Raji (cell line): ENCODE results near the gene ZC3H18.
A peak's percentile ranks its signal among the peaks of the same experiment; 100 is the strongest.

Source experiments
- POLR2A ChIP-seq: IDR thresholded peaks from 2 replicates; pipeline ENCODE4 v1.6.1; 2011; ENCODE audit warnings: low read depth, low read length, control low read depth; ENCODE audit not compliant: insufficient read depth

The ZC3H18 gene

DNA sequence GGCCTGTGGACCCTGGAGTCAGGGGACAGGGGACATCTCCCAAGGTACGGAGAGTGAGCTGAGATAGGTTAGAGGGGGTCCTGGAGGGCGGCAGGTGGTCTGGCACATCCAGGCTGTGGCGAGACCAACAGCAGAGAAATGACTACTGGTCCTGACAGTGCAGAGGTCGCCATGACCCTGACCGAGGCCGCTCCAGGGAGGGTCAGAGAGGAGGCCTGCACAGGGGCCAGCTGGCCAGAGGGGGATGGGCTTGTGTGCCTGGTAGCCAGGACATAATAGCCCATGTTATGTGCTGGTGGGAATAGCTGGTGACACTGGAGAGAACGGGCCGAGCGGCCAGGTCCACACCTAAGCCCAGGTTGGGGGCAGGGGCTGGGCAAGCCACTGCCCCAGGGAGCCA is 40.6 kb upstream of the ZC3H18 start:
- no peak for TF ChIP-seq POLR2A

DNA sequence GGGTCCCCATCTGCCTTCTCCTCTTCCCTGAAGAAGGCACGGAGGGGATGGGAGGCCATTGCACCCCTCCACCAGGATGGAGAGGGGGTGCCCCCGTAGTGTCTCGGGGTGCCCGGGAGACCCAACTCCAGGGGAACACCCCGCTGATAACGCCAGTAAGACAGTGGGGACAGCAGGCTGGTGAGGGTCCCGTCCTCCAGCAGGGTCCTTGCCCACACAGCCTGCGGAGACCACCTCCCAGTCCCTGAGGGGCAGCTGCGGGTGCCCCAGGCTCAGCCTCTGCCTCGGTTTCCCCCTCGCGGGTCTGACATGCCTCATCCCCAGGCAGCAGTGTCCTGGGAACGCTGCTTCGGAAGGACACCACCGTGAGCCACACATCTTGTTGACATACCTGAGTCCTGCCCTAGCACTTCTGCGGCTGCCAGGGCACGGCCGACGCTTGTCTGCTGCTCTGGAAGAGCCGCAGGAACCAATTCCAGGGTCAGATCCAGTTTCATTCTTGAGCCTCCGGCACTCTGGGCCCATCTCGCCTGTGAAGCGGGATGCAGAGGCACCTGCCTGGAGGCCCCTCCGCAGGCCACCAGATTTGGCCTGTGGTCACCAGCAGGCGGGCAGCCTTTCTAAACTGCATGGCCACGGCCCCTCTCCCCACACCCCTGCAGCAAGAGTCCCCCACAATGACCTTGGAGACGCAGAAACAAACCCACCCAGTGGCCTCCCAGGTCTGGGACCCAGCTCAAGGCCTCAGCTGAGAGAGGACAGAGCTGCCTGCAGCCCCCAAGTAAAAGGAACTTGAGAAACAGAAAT is 39.9 kb upstream of the ZC3H18 start:
- no peak for TF ChIP-seq POLR2A

DNA sequence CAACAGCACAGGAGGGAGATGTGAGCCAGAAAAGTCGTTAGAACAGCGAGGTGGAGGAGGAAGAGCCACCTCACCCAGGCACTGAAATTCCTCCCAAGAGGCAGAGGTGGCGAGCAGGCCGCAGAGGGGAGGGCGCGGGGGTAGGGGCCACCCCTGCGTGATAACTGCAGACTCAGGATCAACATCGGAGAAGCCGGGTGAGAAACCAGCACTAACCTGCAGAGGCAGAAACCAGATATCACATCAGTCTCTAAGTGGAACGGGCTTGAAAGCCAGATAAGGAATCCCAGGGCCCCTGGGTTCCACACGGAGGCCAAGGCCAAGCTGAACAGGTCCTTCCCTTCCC is 39.4 kb upstream of the ZC3H18 start:
- no peak for TF ChIP-seq POLR2A

DNA sequence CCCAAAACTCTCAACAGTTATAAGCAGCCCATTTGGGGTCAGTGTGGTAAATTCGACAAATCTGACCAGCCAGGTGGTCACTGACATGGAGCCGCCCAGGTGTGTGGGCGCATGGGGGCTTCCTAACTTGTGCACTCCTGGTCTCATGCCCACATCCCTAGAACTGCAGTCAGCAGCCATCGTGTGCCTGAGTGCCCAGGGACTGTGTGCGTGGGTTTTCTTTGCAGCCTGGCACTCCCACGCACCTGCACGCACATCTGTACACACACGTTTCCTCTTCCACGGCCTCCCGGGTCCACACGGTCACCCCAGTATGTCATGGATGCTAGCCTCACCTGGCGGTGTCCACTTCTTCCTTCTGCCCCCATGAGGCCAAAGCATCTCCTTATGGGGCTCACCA is 38.9 kb upstream of the ZC3H18 start:
- no peak for TF ChIP-seq POLR2A

DNA sequence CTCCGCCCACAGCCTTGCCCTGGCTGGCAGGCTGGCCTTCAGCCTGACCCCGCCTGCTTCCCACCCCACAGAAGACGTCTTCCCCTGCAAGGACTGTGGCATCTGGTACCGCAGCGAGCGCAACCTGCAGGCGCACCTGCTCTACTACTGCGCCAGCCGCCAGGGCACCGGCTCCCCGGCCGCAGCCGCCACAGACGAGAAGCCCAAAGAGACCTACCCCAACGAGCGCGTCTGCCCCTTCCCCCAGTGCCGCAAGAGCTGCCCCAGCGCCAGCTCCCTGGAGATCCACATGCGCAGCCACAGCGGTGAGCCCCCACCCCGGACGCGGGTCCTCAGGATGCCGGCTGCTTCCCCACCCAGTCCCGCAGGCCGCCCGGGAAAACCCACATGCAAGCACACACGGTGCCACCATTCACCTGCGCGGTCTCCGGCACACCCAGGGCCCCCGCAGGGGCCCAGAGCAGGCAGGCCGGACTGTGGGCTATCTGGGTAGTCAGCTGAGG is 38.2 kb upstream of the ZC3H18 start:
- TF ChIP-seq POLR2A: no peak

DNA sequence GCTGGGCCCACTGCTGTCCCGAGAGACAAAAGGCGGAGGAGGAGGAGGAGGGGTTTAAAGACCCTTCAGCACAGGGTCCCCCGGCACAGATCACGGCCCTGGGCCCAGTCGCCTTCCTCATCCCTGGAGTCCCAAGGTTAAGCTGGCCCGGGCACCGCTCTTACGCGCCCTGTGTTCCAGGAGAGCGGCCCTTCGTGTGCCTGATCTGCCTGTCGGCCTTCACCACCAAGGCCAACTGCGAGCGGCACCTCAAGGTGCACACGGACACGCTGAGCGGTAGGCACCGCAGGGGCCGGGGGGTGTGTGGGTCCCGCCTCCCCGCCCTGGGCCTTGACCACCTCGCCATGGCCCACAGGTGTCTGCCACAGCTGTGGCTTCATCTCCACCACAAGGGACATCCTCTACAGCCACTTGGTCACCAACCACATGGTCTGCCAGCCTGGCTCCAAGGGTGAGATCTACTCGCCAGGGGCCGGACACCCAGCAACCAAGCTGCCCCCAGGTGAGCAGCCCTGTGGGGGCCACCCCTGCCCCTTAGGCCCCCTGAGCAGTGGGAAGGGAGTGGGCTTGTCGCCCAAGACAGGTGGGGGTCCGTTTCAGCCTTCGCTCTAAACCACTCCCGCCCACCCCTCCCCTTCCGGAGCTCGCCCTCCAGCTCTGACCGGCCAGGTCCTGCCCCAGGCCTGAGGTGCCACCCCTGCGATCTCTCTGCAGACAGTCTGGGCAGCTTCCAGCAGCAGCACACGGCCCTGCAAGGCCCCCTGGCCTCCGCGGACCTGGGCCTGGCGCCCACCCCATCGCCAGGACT is 37.6 kb upstream of the ZC3H18 start:
- TF ChIP-seq POLR2A: no peak

DNA sequence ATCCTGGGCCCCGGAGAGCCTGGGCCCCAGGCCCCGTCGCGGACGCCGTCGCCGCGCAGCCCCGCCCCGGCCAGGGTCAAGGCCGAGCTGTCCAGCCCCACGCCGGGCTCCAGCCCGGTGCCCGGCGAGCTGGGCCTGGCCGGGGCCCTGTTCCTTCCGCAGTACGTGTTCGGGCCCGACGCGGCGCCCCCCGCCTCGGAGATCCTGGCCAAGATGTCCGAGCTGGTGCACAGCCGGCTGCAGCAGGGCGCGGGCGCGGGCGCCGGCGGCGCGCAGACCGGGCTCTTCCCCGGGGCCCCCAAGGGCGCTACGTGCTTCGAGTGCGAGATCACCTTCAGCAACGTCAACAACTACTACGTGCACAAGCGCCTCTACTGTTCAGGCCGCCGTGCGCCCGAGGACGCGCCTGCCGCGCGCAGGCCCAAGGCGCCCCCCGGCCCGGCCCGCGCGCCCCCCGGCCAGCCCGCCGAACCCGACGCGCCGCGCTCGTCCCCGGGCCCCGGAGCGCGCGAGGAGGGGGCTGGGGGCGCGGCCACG is 36.8 kb upstream of the ZC3H18 start:
- no peak for TF ChIP-seq POLR2A

DNA sequence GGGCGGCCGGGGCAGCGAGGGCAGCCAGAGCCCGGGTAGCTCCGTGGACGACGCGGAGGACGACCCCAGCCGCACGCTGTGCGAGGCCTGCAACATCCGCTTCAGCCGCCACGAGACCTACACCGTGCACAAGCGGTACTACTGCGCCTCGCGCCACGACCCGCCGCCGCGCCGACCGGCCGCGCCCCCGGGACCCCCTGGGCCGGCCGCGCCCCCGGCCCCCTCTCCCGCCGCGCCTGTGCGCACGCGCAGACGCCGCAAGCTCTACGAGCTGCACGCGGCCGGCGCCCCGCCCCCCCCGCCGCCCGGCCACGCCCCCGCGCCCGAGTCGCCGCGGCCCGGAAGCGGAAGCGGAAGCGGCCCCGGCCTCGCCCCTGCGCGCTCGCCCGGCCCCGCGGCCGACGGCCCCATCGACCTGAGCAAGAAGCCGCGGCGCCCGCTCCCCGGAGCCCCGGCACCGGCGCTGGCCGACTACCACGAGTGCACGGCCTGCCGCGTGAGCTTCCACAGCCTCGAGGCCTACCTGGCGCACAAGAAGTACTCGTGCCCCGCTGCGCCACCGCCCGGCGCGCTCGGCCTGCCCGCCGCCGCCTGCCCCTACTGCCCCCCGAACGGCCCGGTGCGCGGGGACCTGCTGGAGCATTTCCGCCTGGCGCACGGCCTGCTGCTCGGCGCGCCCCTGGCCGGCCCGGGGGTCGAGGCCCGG is 36.1 kb upstream of the ZC3H18 start:
- peak; percentile 77 for TF ChIP-seq POLR2A

DNA sequence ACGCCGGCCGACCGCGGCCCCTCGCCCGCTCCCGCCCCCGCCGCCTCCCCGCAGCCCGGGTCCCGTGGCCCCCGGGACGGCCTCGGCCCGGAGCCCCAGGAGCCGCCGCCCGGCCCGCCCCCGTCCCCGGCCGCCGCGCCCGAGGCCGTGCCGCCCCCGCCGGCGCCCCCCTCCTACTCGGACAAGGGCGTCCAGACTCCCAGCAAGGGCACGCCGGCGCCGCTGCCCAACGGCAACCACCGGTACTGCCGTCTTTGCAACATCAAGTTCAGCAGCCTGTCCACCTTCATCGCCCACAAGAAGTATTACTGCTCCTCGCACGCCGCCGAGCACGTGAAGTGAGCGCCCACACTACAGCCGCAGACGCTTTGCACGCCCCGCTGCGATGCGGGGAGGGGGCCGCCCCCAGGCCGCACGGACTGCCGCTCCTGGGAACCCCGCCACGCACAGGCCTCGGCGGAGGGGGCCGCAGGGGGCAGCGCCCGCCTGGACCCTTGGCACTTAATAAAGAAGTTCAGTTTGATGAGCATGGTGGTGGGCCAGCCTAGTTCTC is 35.5 kb upstream of the ZC3H18 start:
- no peak for TF ChIP-seq POLR2A

DNA sequence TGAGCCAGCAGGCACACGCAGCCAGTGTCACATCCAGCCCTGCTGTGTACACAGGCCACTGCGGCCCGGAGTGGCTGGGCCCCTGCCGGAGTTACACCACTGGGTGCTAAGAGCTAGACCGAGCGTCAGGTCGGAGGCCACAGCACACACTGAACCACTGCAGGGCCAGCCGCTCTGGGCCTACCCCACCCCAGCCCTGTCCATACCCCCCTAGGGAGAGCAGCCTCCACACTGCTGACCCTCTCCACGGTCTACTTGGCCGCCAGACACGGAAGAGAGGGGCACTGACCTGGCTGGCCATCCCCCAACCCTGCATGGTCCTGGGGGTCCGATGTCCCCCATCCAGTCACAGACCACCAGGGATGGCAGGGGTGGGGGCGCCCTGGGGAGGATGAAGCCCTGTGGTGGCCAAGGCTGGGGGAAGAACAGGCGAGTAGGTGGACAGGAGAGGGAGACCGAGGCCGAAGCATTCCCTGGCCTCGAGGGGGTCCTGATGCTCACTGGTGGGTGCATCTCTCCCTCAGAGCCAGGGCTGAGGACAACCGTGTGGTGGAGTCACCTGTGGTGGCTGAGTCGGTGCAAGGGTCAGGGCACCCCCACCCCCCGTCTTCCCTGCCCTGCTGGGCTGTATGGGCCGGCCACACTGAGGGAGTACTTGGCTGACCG is 34.9 kb upstream of the ZC3H18 start:
- TF ChIP-seq POLR2A: no peak

DNA sequence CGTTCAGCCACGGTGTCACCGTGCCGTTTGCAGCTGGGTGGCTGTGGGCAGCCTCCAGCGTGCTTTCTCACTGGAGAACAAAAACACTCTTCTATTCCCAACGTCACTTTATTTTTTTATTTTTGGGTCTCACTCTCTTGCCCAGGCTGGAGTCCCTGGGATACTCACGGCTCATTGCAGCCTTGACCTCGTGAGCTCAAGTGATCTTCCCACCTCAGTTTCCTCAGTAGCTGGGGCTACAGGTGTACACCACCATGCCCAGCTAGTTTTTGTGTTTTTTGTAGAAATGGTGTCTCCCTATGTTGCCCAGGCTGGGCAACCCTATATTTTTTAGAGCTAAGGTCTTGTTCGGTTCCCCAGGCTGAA is 34.4 kb upstream of the ZC3H18 start:
- no peak for TF ChIP-seq POLR2A

DNA sequence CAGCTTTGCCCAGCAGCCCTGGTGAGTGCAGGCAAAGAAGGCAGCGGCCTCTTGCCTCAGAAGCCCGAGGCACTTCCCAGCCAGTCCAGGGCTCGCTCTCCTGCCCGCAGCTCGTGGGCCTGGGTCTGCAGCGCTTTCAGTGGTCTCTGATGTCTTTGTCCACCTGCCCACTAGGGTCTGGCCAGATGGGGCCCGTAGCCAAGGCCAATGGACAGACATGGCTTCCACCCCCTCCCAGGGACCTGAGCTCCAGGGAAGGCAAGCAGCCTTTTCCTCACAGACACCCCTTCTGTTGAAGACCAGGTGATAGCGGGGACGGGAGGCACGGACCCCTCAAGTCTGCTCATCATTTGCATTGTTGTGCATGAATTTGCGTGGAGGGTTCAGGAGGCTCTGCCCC is 33.7 kb upstream of the ZC3H18 start:
- TF ChIP-seq POLR2A: peak; percentile 25; the same call in 1 of the 2 replicates

DNA sequence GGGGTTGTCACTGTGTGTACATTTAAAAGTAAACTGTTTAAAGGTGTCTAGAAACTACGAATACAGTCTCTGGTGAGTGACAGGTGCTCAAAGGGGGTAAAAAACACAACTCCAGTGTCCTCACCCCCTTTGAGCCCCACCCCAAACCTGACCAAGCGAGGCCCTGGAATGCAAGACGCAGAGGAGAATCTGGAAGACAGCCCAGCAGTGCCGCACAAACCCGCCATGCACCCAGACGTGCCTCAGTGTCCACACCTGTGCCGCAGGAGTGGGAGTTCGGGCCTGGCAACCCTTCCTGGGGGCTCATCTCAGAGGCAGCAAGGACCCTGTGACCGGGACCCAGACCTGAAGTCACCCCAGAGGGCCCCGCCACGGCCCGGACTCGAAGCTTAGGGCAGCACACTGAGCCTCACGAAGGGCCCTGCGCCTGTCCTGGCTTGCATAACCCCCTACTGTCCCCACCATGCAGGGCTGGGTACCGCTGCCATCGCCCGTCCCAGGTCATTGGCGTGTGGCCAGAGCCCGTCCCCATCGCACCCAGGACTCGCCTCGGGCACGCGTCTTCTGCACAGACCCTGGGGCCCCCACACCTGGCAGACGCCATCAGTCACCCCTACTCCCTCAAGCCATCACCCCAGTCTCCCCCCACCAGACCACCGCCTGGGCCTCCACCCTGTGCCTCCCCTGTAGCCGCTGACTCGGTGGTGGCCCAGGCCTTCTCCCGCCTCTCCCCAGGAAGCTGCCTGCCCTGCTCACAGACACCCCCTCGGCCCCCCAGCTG is 33.0 kb upstream of the ZC3H18 start:
- no peak for TF ChIP-seq POLR2A

DNA sequence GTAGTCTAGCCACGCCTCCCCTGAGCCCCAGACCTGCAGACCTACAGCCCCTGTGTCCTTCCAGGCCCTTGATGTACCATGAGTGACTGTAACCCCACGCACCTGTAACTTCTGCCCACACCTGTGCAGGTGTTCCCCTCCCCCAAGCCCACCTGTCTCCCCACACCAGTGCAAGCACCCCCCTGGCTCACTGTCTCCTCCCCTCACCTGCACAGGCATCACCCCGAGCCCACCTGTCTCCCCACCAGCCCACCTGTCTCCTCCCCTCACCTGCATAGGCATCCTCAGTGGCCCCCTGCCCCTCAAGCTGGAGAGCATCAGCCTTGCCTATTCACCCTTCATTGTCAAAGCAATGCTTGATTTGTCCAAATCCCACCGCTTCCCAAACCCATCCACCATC is 32.3 kb upstream of the ZC3H18 start:
- no peak for TF ChIP-seq POLR2A
